ENCODE results near the gene IGSF23.
"Not testable (repeated sequence)": the region's sequence is repeated elsewhere in the genome, so short reads cannot be mapped to it uniquely, and the experiment has no call there.

IGSF23 gene

DNA sequence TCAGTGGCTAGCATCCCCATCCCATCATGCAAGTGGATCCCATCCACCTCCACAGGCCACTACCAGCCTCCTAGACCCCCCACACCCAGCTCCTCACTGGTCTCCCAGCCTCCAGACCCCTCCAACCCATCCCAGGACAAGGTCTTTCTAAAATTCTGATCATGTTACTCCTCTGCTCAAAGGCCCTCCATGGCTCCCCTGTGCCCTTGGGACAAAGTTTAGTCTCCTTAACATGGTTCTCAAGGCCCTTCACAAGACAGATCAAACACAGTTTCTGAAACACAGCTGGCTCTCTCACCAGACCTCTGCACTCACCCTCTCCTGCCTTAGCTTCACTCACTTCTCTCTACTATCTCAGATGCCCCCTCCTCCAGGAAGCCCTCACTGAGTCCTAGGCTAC lies 67.2 kb downstream of the IGSF23 start:
- DNase-seq (ENCODE audit: insufficient read length) (no peak), FAIRE-seq (no peak)
- no peak for TF ChIP-seq POLR2AphosphoS5 (IDR thresholded peaks at IDR 0.05; ENCODE audit: low read depth, low read length)

GRCh38 chr19:44681992-44682790 lies 68.8 kb downstream of the IGSF23 start:
- no peak for DNase-seq (ENCODE audit: insufficient read length)
- no peak for FAIRE-seq
- TF ChIP-seq TAF1 (IDR thresholded peaks at IDR 0.05; ENCODE audit: borderline replicate concordance, low read depth, low read length) (no peak), POLR2A (IDR thresholded peaks at IDR 0.05; ENCODE audit: low read depth, low read length) (no peak), POLR2AphosphoS5 (IDR thresholded peaks at IDR 0.05; ENCODE audit: low read depth, low read length) (no peak)

GRCh38 chr19:44682807-44683206 lies 69.4 kb downstream of the IGSF23 start:
- no peak for DNase-seq (ENCODE audit: insufficient read length)
- TF ChIP-seq POLR2AphosphoS5 (IDR thresholded peaks at IDR 0.05; ENCODE audit: low read depth, low read length) (no peak), POLR2A (IDR thresholded peaks at IDR 0.05; ENCODE audit: low read depth, low read length) (no peak), TAF1 (IDR thresholded peaks at IDR 0.05; ENCODE audit: borderline replicate concordance, low read depth, low read length) (no peak)
- FAIRE-seq: peak; percentile 68

DNA sequence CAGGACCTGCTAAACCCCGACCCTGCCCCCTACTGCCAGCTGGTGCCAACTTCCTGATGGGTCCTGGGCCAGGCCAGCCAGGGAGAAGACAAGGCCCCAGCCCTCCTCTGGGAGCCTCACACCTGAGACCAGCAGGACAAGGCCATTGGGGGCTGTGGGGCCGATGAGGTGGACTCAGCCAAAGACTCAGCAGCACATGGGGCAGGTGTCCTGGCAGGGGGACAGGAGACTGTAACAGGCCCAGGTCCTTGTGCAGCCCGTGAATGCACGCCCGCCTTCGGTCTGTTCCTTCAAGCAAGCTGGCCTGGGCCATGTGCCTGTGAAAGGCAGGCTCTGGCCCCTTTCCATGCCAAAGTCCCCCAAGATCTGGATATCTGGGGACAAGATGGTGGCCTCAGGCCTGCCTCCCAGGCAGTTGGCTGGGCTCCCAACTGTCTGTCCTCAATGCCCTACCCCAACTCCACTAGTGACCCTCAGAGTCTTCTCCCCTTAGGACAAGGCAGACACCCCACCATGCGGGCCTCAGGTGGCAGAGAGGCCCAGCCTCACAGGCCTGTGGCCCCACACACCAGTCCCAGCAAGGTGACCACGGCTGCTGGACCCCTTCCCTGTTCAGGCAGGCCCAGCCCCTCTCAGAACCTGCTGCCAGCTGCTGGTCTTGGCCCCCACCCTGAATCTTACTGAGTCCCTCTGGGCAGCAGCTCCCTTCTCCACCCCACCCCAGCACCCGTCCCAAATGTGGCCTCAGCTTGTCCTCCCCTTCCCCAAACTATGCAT lies 70.3 kb downstream of the IGSF23 start:
- TF ChIP-seq TAF1 (IDR thresholded peaks at IDR 0.05; ENCODE audit: borderline replicate concordance, low read depth, low read length): no peak
- TF ChIP-seq POLR2A (IDR thresholded peaks at IDR 0.05; ENCODE audit: low read depth, low read length): no peak
- TF ChIP-seq POLR2AphosphoS5 (IDR thresholded peaks at IDR 0.05; ENCODE audit: low read depth, low read length): no peak
- DNase-seq (ENCODE audit: insufficient read length) (no peak), FAIRE-seq (no peak)

DNA sequence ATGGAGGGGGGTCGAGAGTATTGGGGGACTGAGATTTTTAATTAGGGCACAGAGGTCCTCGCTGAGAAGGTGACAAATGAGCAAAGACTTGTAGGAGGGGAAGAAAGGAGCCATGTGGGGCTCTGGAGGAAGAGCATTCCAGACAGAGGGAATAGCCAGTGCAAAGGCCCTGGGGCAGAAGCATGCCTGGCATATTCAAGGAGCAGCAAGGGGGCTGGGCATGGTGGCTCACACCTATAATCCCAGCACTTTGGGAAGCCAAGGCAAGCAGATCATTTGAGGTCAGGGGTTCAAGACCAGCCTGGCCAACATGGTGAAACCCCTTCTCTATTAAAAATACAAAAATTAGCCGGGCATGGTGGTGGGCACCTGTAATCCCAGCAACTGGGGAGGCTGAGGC lies 71.0 kb downstream of the IGSF23 start:
- not testable (repeated sequence) for FAIRE-seq; DNase-seq (ENCODE audit: insufficient read length)

GRCh38 chr19:44684892-44685863 lies 71.8 kb downstream of the IGSF23 start:
- DNase-seq (ENCODE audit: insufficient read length) (no peak), FAIRE-seq (no peak)
- TF ChIP-seq POLR2A (IDR thresholded peaks at IDR 0.05; ENCODE audit: low read depth, low read length): no peak
- TF ChIP-seq POLR2AphosphoS5 (IDR thresholded peaks at IDR 0.05; ENCODE audit: low read depth, low read length): no peak
- TF ChIP-seq TAF1 (IDR thresholded peaks at IDR 0.05; ENCODE audit: borderline replicate concordance, low read depth, low read length): no peak

DNA sequence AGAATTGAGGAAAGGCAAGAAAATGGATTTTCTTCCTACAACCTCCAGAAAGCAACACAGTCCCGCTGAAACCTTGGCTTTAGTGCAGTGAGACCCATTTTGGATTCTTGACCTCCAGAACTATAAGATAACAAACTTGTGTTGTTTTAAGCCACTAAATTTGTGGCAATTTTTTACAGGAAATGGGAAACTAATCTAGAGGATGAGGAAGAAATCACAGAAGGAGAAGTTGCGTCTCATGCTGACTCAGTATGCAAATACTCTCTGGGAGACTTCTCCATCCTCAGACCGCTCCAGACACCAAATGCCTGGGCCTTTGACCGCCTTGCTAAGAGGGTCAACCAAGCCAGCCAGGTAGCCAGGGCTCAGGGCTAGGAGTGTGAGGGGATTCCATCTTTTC lies 72.5 kb downstream of the IGSF23 start:
- FAIRE-seq (no peak), DNase-seq (ENCODE audit: insufficient read length) (no peak)
- TF ChIP-seq TAF1 (IDR thresholded peaks at IDR 0.05; ENCODE audit: borderline replicate concordance, low read depth, low read length): no peak
- no peak for TF ChIP-seq POLR2AphosphoS5 (IDR thresholded peaks at IDR 0.05; ENCODE audit: low read depth, low read length)
- TF ChIP-seq POLR2A (IDR thresholded peaks at IDR 0.05; ENCODE audit: low read depth, low read length): no peak
